GM18519 (cell line): ENCODE measurements around the gene JADE1.
A peak's percentile ranks its signal among the peaks of the same experiment; 100 is the strongest.

ENCODE experiments used
- ATAC-seq: cut with Tn5 transposase; IDR thresholded peaks from one replicate; pipeline ENCODE4 v1.9.1; 2021; ENCODE audit warnings: mild to moderate bottlenecking, moderate library complexity; ENCODE audit not compliant: unreplicated experiment, low FRiP score

The JADE1 gene

DNA sequence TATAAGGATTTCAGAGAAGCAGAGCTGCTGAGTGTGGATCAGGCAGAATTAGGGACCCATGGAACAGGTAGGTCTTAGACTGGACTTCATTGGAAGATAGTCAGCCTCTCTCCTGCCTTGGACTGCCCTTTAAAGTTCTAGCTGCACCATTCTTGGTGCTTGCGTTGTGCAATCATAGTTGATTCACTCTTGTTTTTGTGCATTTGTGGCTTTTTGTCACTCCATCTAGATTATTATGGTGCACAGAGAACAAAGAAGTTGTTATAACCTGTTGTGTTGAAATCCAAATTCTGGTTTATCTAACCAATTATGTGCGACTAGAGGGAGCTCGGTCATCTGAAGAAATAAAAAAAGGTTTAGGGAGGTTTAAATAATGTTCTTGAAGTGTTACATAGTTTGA lies 59.3 kb downstream of the JADE1 start:
- ATAC-seq = no peak

GRCh38 chr4:128869776-128870509 lies 60.4 kb downstream of the JADE1 start:
- no peak for ATAC-seq

DNA sequence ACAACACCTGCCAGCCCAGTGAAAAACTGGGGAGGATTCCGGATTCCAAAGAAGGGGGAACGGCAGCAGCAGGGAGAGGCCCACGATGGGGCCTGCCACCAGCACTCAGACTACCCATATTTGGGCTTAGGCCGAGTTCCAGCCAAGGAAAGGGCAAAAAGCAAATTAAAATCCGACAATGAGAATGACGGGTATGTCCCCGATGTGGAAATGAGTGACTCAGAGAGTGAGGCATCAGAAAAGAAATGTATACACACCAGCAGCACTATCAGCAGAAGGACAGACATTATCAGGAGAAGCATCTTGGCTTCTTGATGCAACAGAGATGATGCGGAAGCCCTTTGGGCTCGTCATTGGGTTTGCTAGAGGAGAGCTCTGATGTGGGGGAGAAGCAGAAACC lies 62.4 kb downstream of the JADE1 start:
- no peak for ATAC-seq

- no peak for ATAC-seq
These were observed 66.7 kb downstream of the JADE1 start for GRCh38 chr4:128876200-128876599.

- no peak for ATAC-seq
These were observed 68.4 kb downstream of the JADE1 start for GRCh38 chr4:128877934-128878333.

DNA sequence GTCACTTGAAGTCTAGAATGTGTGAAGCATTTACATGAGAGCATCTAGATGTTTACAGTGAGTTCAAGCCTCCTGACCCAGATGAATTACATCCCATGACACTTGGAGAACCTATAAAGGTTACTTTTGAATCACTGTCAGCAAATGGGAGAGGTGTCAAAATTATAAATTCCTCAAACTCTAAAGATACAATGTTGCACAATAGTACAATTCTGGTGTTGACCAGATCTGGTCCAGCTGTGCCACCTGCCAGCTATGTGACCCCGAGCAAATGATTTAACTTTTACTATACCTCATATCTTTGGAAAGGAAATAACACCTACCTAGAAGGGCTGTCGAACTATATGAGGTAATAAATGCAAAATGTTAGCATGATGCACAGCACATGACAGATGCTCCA lies 69.8 kb downstream of the JADE1 start:
- ATAC-seq = no peak

DNA sequence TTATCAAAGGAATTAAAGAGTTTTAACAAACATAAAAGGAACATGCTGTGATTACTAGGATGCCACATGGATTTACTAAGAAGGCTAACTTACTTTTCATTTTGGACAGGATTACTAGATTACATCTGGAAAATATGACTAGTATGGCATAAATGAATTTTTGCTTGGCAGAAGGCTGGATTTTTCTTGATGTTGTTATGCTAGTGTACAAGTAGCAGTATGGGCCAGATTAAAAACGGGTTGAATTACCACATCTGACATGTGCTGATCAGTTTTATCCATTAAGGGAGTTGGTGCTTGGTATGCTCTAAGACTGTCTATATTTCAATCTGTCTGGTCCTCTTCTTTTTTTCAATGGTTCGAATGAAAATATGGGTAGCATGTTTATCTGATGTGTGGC lies 70.5 kb downstream of the JADE1 start:
- no peak for ATAC-seq

GRCh38 chr4:128880662-128881061 lies 71.2 kb downstream of the JADE1 start:
- ATAC-seq = no peak

GRCh38 chr4:128904821-128905220 lies 95.3 kb downstream of the JADE1 start:
- no peak for ATAC-seq

DNA sequence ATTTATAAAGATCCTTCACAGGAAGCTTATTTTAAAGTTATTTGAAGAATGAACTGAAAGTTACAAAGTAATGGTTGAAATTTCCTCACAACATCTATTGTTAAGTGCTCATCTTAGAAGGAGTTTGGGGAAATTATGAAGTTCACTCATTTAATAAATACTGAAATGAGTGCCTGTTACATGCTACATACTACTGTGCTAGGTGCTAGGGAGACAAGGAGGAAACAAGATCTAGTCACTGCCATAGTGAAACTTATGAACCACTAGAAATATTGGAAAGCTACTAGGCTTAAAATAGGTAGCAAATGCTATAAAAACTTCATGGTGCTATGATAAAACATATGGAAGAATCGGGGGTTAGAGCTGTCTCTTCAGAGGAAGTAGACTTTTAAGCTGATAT lies 97.1 kb downstream of the JADE1 start:
- no peak for ATAC-seq

DNA sequence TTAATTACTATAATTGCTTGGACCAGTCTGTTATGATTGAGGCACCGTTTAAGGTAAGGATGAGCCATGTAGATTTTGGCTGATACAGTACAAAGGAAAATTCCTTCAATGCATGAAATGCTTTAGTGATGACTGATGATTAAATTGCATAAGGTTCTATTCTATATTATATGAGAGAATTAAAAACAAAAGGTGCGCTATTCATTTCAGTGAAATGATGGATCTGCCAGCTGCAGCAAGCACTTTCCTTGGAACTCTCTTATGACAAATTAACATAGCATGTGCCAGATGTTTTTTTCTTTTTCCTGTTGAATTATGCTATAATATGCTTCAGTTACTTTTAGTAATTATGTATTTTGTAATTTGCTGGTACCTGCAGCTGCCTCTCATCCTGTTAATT lies 98.5 kb downstream of the JADE1 start:
- ATAC-seq = no peak

- no peak for ATAC-seq
These were observed 99.2 kb downstream of the JADE1 start for GRCh38 chr4:128908735-128909134.

GRCh38 chr4:128913228-128913627 lies 103.7 kb downstream of the JADE1 start:
- no peak for ATAC-seq

DNA sequence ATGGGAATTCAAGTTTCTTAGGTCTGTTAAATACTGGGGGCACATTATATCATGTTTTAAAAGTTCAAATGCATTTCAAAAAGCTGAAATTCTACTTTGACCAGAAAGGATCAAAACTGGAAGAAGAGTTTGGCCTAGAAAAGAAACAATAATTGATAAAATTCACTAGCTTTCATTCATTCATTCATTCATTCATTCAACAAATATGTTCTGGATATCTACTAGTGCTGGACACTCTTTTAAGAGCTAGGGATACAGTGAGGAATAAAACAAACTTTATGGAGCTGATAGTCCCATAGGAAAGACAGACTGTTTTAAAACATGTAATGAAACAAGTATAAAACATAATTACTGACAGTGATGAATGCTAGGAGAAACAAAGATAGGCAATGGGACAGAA lies 106.0 kb downstream of the JADE1 start:
- no peak for ATAC-seq

DNA sequence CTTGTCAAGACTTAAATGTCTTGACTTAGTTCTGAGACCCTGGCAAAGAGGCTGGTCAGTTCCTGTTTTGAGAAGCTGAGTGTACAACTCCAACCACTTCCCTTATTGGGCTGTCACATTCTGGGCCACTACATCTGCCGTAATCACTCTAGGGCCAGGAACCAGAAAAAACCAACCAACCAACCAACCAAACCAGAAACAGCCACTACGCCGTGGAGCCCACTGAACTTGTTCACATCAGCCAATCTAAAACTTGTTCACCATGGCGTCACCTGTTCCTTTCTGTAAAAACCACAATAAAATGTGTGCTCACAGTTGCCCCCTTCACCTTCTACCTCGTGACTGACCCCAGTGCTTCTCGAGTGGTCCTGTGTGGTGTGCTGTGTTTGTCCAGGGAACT lies 107.3 kb downstream of the JADE1 start:
- ATAC-seq = peak; percentile 75

DNA sequence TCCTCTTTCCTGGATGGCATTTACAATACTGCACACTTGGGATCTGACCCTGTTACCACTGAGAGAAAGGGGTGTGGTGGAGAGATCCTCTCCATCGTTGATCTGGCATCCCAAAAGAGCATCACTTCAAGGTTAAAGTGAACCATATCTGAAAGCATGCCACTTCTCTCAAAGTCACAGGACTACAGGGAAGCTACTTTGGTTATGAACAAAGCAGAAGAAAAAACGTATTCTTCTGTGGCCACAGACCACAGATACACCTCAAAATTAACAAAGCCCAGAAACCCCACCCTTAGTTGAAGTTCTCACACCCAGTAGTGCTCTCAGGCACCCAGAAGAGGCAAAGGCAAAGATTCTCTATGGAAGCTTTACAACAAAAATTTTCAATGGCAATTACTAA lies 108.3 kb downstream of the JADE1 start:
- ATAC-seq = peak; percentile 70

GRCh38 chr4:128921954-128922353 lies 112.5 kb downstream of the JADE1 start:
- no peak for ATAC-seq
